HepG2 (cell line): ENCODE results near the gene CARS2.

Experiments used
- CBX1 ChIP-seq: IDR thresholded peaks from one replicate; pipeline ENCODE4 v1.6.1; 2016; ENCODE audit warnings: antibody characterized with exemption, low read depth
- CTCF ChIP-seq: sonication (generic); formaldehyde crosslinking; IDR thresholded peaks from 2 replicates; pipeline ENCODE4 v1.5.0; 2020; ENCODE audit warnings: mild to moderate bottlenecking, missing genetic modification reagents, moderate library complexity
- EZH2 ChIP-seq: conservative IDR thresholded peaks from 2 replicates; pipeline ENCODE4 v1.6.1; 2012; ENCODE audit warnings: mild to moderate bottlenecking, low read depth, low read length, moderate library complexity
- GRHL1 ChIP-seq: sonication (generic); formaldehyde crosslinking; conservative IDR thresholded peaks from 2 replicates; pipeline ENCODE4 v1.8.0; 2022; ENCODE audit warnings: missing genetic modification reagents
- KAT7 ChIP-seq: IDR thresholded peaks from 2 replicates; pipeline ENCODE4 v1.6.1; 2018; ENCODE audit warnings: borderline replicate concordance, missing compliant biosample characterization
- MAFF ChIP-seq: IDR thresholded peaks from 2 replicates; pipeline ENCODE4 v1.6.1; 2011; ENCODE audit warnings: low read depth, low read length, improper control_type of control experiment
- NR2F1 ChIP-seq, 2 experiments: fragments of 450-650 bp in 1 of 2; formaldehyde crosslinking in 1 of 2; IDR thresholded peaks; 2 replicates each; pipeline versions ENCODE4 v1.5.0 to v1.6.1; 2016 to 2020; ENCODE audit warnings: mild to moderate bottlenecking in 1 of 2, missing compliant biosample characterization in 1 of 2, missing genetic modification reagents in 1 of 2, moderate library complexity in 1 of 2
- RBFOX2 ChIP-seq: fragments of 200-400 bp; formaldehyde crosslinking; IDR thresholded peaks from 2 replicates; pipeline ENCODE4 v1.6.1; 2017; ENCODE audit warnings: low read depth, mild to moderate bottlenecking, low read length
- RBM39 ChIP-seq: fragments of 200-400 bp; formaldehyde crosslinking; IDR thresholded peaks from one replicate; pipeline ENCODE4 v1.6.1; 2018; ENCODE audit warnings: antibody characterized with exemption, mild to moderate bottlenecking, low read depth, low read length; ENCODE audit not compliant: poor library complexity, severe bottlenecking
- ZNF503 ChIP-seq: sonication (generic); formaldehyde crosslinking; IDR thresholded peaks from 2 replicates; pipeline ENCODE4 v1.4.0; 2020; ENCODE audit warnings: missing genetic modification reagents
- ZNF562 ChIP-seq: sonication (generic); formaldehyde crosslinking; IDR thresholded peaks from 2 replicates; pipeline ENCODE4 v1.8.0; 2022; ENCODE audit warnings: missing genetic modification reagents, borderline replicate concordance
- ZZZ3 ChIP-seq: sonication (generic); formaldehyde crosslinking; IDR thresholded peaks from 2 replicates; pipeline ENCODE4 v1.4.0; 2020; ENCODE audit warnings: missing genetic modification reagents, mild to moderate bottlenecking, borderline replicate concordance
- TF ChIP-seq, protein P1 (sequence below): sonication (generic); formaldehyde crosslinking; IDR thresholded peaks from 2 replicates; pipeline ENCODE4 v1.4.0; 2020; ENCODE audit warnings: mild to moderate bottlenecking, missing genetic modification reagents
- TF ChIP-seq, protein P2 (sequence below): sonication (generic); formaldehyde crosslinking; conservative IDR thresholded peaks from 2 replicates; pipeline ENCODE4 v1.4.0; 2020; ENCODE audit warnings: missing genetic modification reagents

DNA sequence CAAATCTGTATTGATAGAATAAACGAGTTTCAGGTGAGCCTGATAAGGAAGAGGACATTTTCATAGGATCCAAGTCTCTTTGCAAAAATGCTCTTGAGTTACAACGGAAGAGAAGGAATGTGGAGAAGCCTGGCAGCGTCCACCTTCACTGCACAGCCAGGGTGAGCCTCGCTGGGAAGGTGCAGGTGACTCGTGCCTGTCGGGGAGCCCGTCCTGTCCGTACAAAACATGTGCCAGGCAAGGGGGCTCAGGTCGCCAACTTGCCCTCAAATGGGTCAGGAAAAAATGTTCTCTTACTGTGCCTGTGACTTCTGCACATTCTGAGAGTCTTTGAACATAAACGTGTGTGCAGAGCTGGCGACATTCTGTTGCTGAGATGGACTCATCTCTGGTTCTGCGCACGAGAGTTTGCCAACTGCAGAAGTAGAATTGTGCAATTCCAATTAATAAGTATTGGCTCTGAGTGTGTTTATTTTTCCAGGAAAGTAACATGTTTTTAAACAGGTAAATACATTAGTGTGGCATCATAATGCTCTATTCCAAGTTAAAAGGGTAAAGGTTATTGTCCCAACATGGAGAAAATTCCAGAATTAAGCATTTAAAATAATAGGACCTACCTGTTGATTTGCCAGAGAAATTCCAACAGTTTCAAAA is 62.0 kb downstream of the CARS2 start:
- no peak for TF ChIP-seq RBFOX2
- TF ChIP-seq ZNF503 (CRISPR knock-in tag), result no peak
- no peak for TF ChIP-seq EZH2
- TF ChIP-seq ZZZ3 (CRISPR knock-in tag), result no peak
- TF ChIP-seq, protein P1, sequence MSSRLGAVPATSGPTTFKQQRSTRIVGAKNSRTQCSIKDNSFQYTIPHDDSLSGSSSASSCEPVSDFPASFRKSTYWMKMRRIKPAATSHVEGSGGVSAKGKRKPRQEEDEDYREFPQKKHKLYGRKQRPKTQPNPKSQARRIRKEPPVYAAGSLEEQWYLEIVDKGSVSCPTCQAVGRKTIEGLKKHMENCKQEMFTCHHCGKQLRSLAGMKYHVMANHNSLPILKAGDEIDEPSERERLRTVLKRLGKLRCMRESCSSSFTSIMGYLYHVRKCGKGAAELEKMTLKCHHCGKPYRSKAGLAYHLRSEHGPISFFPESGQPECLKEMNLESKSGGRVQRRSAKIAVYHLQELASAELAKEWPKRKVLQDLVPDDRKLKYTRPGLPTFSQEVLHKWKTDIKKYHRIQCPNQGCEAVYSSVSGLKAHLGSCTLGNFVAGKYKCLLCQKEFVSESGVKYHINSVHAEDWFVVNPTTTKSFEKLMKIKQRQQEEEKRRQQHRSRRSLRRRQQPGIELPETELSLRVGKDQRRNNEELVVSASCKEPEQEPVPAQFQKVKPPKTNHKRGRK, result no peak
- TF ChIP-seq RBM39, result no peak
- no peak for TF ChIP-seq NR2F1 (CRISPR knock-in tag; IDR thresholded peaks at IDR 0.05)
- TF ChIP-seq CBX1, result no peak
- TF ChIP-seq CTCF, result no peak
- TF ChIP-seq, protein P2, sequence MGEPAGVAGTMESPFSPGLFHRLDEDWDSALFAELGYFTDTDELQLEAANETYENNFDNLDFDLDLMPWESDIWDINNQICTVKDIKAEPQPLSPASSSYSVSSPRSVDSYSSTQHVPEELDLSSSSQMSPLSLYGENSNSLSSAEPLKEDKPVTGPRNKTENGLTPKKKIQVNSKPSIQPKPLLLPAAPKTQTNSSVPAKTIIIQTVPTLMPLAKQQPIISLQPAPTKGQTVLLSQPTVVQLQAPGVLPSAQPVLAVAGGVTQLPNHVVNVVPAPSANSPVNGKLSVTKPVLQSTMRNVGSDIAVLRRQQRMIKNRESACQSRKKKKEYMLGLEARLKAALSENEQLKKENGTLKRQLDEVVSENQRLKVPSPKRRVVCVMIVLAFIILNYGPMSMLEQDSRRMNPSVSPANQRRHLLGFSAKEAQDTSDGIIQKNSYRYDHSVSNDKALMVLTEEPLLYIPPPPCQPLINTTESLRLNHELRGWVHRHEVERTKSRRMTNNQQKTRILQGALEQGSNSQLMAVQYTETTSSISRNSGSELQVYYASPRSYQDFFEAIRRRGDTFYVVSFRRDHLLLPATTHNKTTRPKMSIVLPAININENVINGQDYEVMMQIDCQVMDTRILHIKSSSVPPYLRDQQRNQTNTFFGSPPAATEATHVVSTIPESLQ, result no peak
- TF ChIP-seq GRHL1 (CRISPR knock-in tag), result no peak
- TF ChIP-seq MAFF, result no peak
- no peak for TF ChIP-seq ZNF562 (CRISPR knock-in tag)
- TF ChIP-seq KAT7, result no peak
